ENCODE data around the gene ACOT7.

DNA sequence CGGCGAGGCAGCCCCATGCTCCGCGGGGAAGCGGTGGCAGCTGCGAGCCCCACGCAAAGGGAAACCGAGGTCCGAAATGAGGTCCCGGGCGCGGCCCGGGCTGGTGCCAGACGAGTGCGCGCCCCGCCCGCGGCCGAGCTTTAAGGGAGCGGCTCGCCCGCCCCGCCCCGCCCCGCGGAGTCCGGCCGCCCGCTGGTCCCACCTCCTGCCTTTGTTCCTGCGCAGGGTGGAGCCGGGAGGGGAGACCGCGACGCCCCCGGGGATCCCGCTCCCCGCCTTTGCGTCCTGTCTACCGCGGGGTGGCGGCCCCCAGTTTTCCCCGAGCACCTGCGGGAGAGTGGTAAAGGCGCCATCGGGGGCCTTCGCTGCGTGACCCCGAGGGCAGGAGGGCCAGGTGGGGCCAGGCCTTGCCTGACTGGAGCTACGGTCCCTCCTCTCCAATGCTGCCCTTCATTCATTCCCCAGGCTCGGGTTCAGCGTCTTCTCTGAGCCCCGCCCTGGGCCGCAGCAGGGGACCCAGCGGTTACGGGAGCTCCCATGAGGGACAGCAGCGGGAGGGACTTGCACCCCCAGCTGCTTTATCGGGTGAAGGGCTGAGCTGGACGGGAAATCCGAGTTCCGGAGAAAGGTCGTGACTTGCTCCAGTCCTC lies 26.4 kb upstream of the ACOT7 start, which contains the start of gene HES2:
- TF ChIP-seq, protein P1, sequence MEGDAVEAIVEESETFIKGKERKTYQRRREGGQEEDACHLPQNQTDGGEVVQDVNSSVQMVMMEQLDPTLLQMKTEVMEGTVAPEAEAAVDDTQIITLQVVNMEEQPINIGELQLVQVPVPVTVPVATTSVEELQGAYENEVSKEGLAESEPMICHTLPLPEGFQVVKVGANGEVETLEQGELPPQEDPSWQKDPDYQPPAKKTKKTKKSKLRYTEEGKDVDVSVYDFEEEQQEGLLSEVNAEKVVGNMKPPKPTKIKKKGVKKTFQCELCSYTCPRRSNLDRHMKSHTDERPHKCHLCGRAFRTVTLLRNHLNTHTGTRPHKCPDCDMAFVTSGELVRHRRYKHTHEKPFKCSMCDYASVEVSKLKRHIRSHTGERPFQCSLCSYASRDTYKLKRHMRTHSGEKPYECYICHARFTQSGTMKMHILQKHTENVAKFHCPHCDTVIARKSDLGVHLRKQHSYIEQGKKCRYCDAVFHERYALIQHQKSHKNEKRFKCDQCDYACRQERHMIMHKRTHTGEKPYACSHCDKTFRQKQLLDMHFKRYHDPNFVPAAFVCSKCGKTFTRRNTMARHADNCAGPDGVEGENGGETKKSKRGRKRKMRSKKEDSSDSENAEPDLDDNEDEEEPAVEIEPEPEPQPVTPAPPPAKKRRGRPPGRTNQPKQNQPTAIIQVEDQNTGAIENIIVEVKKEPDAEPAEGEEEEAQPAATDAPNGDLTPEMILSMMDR (IDR thresholded peaks at IDR 0.05), result no peak
- no peak for TF ChIP-seq POLR2A (IDR thresholded peaks at IDR 0.05)
- TF ChIP-seq POLR2AphosphoS5 (IDR thresholded peaks at IDR 0.05), result no peak

Measured in breast epithelium (tissue), 3 donors.